ENCODE measurements around the gene INKA2.

Gene INKA2

GRCh38 chr1:111731956-111732355 is 7.2 kb downstream of the INKA2 start:
- DNase-seq = no peak

- DNase-seq = no peak
These were observed 8.5 kb downstream of the INKA2 start for GRCh38 chr1:111730706-111731105.

GRCh38 chr1:111729946-111730681 is 9.1 kb downstream of the INKA2 start:
- peak; percentile 39 for DNase-seq

- peak; percentile 94 for DNase-seq
These were observed 9.8 kb downstream of the INKA2 start for GRCh38 chr1:111729271-111729921.

- DNase-seq = no peak
These were observed 12.1 kb downstream of the INKA2 start for GRCh38 chr1:111727056-111727455.

- DNase-seq = no peak
These were observed 14.0 kb downstream of the INKA2 start for GRCh38 chr1:111725192-111725591.

- DNase-seq = no peak
These were observed 15.3 kb downstream of the INKA2 start for GRCh38 chr1:111723871-111724270.

GRCh38 chr1:111723091-111723806 is 15.9 kb downstream of the INKA2 start:
- no peak for DNase-seq

- peak; percentile 38 for DNase-seq
These were observed 18.0 kb downstream of the INKA2 start for GRCh38 chr1:111720977-111721786.

- peak; percentile 38 for DNase-seq
These were observed 18.8 kb downstream of the INKA2 start for GRCh38 chr1:111720274-111720976.

- peak; percentile 15 for DNase-seq
These were observed 19.5 kb downstream of the INKA2 start for GRCh38 chr1:111719674-111720132.

GRCh38 chr1:111719135-111719534 is 20.1 kb downstream of the INKA2 start:
- DNase-seq = no peak

- DNase-seq = no peak
These were observed 21.7 kb downstream of the INKA2 start for GRCh38 chr1:111717450-111717849.

- DNase-seq = no peak
These were observed 22.9 kb downstream of the INKA2 start for GRCh38 chr1:111716333-111716732.

GRCh38 chr1:111709986-111710385 is 29.2 kb downstream of the INKA2 start:
- DNase-seq = no peak

GRCh38 chr1:111707906-111708305 is 31.3 kb downstream of the INKA2 start:
- no peak for DNase-seq

GRCh38 chr1:111706921-111707320 is 32.3 kb downstream of the INKA2 start:
- no peak for DNase-seq

- no peak for DNase-seq
These were observed 33.4 kb downstream of the INKA2 start for GRCh38 chr1:111705841-111706240.

GRCh38 chr1:111704776-111705175 is 34.4 kb downstream of the INKA2 start:
- no peak for DNase-seq

GRCh38 chr1:111704240-111704639 is 35.0 kb downstream of the INKA2 start:
- DNase-seq = no peak

GRCh38 chr1:111702504-111703050 is 36.6 kb downstream of the INKA2 start:
- no peak for DNase-seq

GRCh38 chr1:111699268-111699667 is 39.9 kb downstream of the INKA2 start:
- DNase-seq = no peak

Measured in NCI-H2171 treated with DMSO at 0.1 percent for 48 hours (cell line).